ENCODE measurements around the gene PRKAR2A. TPM values are rescaled to one million over a fixed set of nuclear protein-coding genes. Genes with fewer than 3 reads are reported as not detected.

The PRKAR2A gene
- total RNA-seq, 4 donors from 2014 or later = 26.9 to 77.1 (median 46.2) TPM

DNA sequence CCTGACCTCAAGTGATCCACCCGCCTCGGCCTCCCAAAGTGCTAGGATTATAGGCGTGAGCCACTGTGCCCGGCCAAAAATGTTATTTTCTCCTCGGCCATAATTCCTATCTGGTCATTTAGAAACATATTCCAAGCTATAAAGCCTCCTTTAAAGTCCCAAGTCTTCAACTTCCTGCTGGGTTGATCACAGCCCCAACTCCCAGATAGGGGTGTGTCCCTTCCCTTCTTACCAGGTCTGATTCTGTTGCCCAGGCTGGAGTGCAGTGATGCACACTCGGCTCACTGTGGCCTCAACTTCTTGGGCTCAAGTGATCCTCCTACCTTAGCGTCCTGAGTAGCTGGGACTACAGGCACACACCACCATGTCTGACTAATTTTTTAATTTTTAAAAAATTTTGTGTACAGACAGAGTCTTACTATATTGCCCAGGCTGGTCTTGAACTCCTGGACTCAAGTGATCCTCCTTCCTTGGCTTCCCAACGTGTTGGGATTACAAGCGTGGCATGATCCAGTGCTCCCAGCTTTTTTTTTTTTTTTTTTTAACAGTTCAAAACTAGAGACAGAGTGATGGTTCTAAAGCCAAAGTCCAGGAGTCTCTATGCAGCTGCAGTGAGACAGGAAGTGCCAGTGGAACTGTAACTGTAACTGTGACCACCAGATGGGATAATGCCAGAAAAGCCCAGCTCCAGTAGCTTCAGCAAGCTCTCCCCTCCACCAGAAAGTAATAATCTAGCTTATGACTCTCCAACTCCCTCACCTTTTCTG lies 8.2 kb upstream of the PRKAR2A start:
- DNase-seq = no peak
- no peaks in the 10 kb centered on the region for H3K4me1 ChIP-seq
- peaks cover 4 to 7% of the 10 kb centered on the region in 2 donors for H3K36me3 ChIP-seq
- H3K9me3 ChIP-seq = no peaks in the 10 kb centered on the region
- WGBS, 2 donors = 89 to 90% methylated on average over 9 of the region's 9 CpGs
- TF ChIP-seq, protein P1, sequence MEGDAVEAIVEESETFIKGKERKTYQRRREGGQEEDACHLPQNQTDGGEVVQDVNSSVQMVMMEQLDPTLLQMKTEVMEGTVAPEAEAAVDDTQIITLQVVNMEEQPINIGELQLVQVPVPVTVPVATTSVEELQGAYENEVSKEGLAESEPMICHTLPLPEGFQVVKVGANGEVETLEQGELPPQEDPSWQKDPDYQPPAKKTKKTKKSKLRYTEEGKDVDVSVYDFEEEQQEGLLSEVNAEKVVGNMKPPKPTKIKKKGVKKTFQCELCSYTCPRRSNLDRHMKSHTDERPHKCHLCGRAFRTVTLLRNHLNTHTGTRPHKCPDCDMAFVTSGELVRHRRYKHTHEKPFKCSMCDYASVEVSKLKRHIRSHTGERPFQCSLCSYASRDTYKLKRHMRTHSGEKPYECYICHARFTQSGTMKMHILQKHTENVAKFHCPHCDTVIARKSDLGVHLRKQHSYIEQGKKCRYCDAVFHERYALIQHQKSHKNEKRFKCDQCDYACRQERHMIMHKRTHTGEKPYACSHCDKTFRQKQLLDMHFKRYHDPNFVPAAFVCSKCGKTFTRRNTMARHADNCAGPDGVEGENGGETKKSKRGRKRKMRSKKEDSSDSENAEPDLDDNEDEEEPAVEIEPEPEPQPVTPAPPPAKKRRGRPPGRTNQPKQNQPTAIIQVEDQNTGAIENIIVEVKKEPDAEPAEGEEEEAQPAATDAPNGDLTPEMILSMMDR (IDR thresholded peaks at IDR 0.05) = no peak
- H3K27ac ChIP-seq = no peak overlapping the region
- intact Hi-C loops (cut with DNase I) = no loop called here
- H3K27me3 ChIP-seq = no peaks in the 10 kb centered on the region
- no peak overlapping the region for H3K4me3 ChIP-seq (replicated peaks in 1 of 3)

DNA sequence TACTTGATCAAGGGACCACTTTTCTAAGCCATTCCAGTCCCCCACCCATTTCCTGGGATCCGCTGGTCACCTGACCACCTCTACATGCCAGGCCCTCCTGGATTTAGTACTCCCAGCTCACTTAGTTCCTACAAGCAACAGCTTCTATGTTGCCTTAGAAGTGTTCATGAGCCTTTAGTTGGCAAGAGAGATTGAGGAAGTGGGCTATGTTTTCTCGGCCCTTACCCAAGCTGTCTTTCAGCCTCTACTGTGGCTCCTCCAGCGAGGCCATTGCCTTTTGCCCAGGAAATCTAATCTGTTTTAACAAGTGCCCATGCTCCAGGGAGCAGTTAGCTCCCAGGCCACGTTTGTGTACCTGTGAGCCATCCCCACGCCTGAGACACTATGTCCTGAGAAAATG lies 4.5 kb upstream of the PRKAR2A start:
- H3K4me3 ChIP-seq (replicated peaks in 1 of 3) = no peak overlapping the region
- no peaks in the 10 kb centered on the region for H3K9me3 ChIP-seq
- no peaks in the 10 kb centered on the region for H3K27me3 ChIP-seq
- TF ChIP-seq POLR2A (IDR thresholded peaks at IDR 0.05) = no peak
- TF ChIP-seq, protein P1 (IDR thresholded peaks at IDR 0.05) = no peak
- DNase-seq = no peak
- WGBS, 2 donors = 82 to 92% methylated on average over 5 of the region's 5 CpGs
- H3K4me1 ChIP-seq = peaks cover 0 to 6% of the 10 kb centered on the region in 2 donors
- no peak overlapping the region for H3K27ac ChIP-seq
- intact Hi-C loops (cut with DNase I) = no loop called here
- H3K36me3 ChIP-seq = peaks cover 0 to 4% of the 10 kb centered on the region in 2 donors

DNA sequence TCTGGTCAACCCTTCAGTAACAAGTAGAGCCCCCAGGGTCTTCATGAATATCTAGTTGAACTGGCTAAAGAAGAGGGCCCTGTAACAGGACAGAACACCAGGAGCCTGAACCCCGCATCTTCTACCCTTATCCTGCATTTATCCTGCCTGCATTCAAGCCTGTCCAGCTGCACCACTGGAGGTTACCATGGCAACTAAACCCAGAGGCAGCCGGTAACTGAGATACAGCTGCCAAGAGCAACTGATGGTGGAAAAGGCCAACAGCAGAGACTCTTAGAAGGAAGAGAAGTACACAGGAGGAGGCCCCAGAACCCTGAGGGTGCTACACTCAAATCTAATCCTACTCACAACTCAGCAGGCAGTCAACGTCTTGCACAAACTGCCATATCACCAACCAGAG lies 3.7 kb upstream of the PRKAR2A start:
- H3K27me3 ChIP-seq = no peaks in the 10 kb centered on the region
- intact Hi-C loops (cut with DNase I) = no loop called here
- WGBS, 2 donors = 59 to 66% methylated on average over 3 of the region's 3 CpGs
- no peak overlapping the region for H3K27ac ChIP-seq
- no peak for DNase-seq
- H3K36me3 ChIP-seq = peaks cover 0 to 4% of the 10 kb centered on the region in 2 donors
- H3K4me3 ChIP-seq (replicated peaks in 1 of 3) = no peak overlapping the region
- peaks cover 5 to 10% of the 10 kb centered on the region in 2 donors for H3K4me1 ChIP-seq
- TF ChIP-seq, protein P1 (IDR thresholded peaks at IDR 0.05) = no peak
- no peak for TF ChIP-seq POLR2A (IDR thresholded peaks at IDR 0.05)
- H3K9me3 ChIP-seq = no peaks in the 10 kb centered on the region

DNA sequence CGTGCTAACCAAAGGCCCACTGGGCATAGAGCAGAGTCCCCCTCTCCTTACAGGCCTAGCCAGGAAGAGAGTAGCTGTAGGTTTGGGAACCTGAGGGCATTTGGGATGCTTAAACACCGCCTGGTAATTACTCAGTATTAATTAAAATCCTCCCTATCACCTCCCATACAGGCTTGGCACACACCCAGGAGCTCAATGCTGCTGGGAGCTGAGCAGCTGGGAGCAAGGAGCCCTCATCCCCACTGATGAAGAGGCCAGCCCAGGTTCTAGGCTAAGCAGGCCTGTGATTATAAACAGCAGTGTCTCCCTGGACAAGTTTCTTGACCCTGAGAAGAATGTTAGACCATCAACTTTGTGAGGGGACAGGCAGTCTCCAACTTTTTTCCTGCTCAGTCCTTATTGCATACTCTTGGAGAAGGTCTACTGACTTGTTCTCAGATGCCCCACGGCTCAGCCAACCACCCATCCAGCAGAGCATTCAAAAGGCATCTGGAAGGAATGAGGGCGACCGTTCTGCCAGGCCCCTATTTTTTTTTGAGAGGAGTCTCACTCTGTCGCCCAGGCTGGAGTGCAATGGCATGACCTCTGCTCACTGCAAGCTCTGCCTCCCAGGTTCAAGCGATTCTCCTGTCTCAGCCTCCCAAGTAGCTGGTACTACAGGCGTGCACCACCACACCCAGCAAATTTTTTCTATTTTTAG lies 1.3 kb upstream of the PRKAR2A start:
- H3K4me3 ChIP-seq (replicated peaks in 1 of 3) = no peak overlapping the region
- no peaks in the 10 kb centered on the region for H3K36me3 ChIP-seq
- no peaks in the 10 kb centered on the region for H3K9me3 ChIP-seq
- no peak overlapping the region for H3K27ac ChIP-seq
- intact Hi-C loops (cut with DNase I) = no loop called here
- no peak for DNase-seq
- TF ChIP-seq POLR2A (IDR thresholded peaks at IDR 0.05) = no peak
- TF ChIP-seq, protein P1 (IDR thresholded peaks at IDR 0.05) = no peak
- peaks cover 20 to 24% of the 10 kb centered on the region in 2 donors for H3K4me1 ChIP-seq
- H3K27me3 ChIP-seq = no peaks in the 10 kb centered on the region
- WGBS, 2 donors = 97% methylated on average over 8 of the region's 8 CpGs

DNA sequence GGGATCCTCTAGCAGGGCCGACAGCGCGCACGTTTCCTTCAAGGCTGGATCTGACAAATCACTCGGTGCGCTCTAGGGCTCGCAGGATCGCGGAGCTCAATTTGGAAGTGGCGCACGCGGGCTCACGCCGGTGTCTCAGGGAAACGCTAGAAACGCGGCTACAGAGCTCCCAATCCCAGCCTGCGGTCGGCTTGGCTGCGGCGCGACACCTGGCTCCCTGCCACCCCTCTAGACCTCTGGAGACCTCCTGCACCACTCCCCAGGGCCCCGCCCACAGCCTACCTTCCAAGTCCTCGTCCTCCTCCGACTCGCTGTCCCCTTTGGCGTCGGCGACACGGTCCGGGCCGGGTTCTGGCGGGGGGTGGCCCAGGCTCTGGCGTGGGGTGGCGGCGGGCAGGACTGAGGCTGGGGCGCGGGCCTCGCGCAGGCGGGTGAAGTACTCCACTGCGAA lies 596 bp downstream of the PRKAR2A start:
- intact Hi-C loops (cut with DNase I) = no loop called here
- Histone ChIP-seq H3K4me1 (peaks cover 20 to 24% of the 10 kb centered on the region in 2 donors), H3K9me3 (no peaks in the 10 kb centered on the region), H3K27me3 (no peaks in the 10 kb centered on the region), H3K27ac (peak overlapping the region; percentile 75 to 93 (median 91)), H3K4me3 (replicated peaks in 1 of 3) (peak overlapping the region; percentile 51 to 94 (median 52)), H3K36me3 (no peaks in the 10 kb centered on the region)
- peak; percentile 91 to 95 for DNase-seq
- no peak for TF ChIP-seq POLR2A (IDR thresholded peaks at IDR 0.05)
- TF ChIP-seq, protein P1 (IDR thresholded peaks at IDR 0.05) = peak in 1 of 6 experiments; percentile 5
- 0 to 1% methylated on average over 17 to 18 of the region's 42 CpGs for WGBS, 2 donors
